Right lobe of liver (tissue), 4 donors: ENCODE data around the gene ARHGEF10L.

ENCODE experiments used
- CTCF ChIP-seq, 4 donors: fragments of 200-600 bp in 3 of 4; fragments of 450-650 bp in 1 of 4; IDR thresholded peaks; one replicate each; pipeline versions ENCODE4 v1.5.1 to v1.8.0; 2016 to 2022; ENCODE audit warnings: antibody characterized with exemption in 4 of 4, mild to moderate bottlenecking in 2 of 4
- POLR2A ChIP-seq: fragments of 450-650 bp; IDR thresholded peaks from one replicate; pipeline ENCODE4 v1.6.1; 2017; ENCODE audit warnings: antibody characterized with exemption, mild to moderate bottlenecking
- donor health status: DM: no; HTN: no; CAD: no.
- donor health status: DM: no; HTN: no; CAD: no.
- donor health status: DM: no; HTN: yes; CAD: no.

- TF ChIP-seq CTCF (IDR thresholded peaks at IDR 0.05) (no peak), POLR2A (no peak)
Measured at GRCh38 chr1:17744666-17745478, 205.4 kb downstream of the ARHGEF10L start.
